ENCODE measurements around the gene FAM20C. TPM values are rescaled to one million over a fixed set of nuclear protein-coding genes. Genes with fewer than 3 reads are reported as not detected.

The FAM20C gene
- total RNA-seq, 4 donors from 2014 or later: 15.8 to 20.4 (median 18.7) TPM

DNA sequence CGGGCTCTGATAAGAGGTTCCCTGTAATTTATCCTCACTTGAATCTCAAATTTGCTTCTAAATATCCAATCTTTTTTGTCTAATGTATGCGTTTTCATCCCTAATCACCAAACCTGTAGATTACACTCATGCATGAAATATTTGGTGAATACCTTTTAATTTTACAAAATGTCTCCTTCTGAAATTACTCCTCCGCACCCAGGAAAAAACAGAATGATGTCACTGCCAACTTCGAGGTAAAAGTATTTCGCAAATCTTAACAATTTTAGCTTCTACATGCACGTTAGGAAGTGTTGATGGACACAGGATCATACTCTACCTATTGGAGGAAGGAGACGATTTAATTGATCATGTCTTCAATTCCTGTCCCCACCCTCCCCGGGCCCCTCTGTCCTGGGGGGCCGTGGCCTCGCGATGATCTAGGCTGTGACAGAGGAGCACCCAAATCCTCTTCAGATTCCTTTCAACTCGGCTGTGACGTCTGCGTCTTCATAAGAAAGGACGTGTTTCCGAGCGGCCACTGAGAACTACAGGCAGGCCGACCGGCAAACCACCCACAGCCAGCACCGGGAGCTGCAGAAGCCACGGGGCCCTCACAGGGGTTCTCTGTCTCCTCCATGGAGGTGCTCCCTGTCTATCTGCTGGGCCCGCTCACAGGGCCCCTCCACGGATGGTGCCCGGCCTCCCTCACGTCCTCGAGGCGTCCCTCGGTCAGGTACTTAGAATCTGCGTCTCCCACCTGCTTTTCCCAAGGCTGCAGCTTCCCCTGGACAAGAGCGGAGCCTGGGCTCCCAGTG, 8.7 kb upstream of the FAM20C start:
- 77% methylated on average over 27 of the region's 30 CpGs for WGBS
- no peaks in the 10 kb centered on the region for H3K36me3 ChIP-seq
- H3K9me3 ChIP-seq: no peaks in the 10 kb centered on the region
- H3K4me3 ChIP-seq: no peak overlapping the region
- H3K4me1 ChIP-seq: no peaks in the 10 kb centered on the region
- H3K27me3 ChIP-seq: peaks cover under 1% of the 10 kb centered on the region
- no peak overlapping the region for H3K27ac ChIP-seq
- DNase-seq (ENCODE audit: low spot score in 2 of 2): no peak
- TF ChIP-seq, protein P1, sequence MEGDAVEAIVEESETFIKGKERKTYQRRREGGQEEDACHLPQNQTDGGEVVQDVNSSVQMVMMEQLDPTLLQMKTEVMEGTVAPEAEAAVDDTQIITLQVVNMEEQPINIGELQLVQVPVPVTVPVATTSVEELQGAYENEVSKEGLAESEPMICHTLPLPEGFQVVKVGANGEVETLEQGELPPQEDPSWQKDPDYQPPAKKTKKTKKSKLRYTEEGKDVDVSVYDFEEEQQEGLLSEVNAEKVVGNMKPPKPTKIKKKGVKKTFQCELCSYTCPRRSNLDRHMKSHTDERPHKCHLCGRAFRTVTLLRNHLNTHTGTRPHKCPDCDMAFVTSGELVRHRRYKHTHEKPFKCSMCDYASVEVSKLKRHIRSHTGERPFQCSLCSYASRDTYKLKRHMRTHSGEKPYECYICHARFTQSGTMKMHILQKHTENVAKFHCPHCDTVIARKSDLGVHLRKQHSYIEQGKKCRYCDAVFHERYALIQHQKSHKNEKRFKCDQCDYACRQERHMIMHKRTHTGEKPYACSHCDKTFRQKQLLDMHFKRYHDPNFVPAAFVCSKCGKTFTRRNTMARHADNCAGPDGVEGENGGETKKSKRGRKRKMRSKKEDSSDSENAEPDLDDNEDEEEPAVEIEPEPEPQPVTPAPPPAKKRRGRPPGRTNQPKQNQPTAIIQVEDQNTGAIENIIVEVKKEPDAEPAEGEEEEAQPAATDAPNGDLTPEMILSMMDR (IDR thresholded peaks at IDR 0.05): no peak
- TF ChIP-seq POLR2A (IDR thresholded peaks at IDR 0.05) (no peak), POLR2AphosphoS5 (IDR thresholded peaks at IDR 0.05) (no peak), EP300 (IDR thresholded peaks at IDR 0.05) (no peak)

DNA sequence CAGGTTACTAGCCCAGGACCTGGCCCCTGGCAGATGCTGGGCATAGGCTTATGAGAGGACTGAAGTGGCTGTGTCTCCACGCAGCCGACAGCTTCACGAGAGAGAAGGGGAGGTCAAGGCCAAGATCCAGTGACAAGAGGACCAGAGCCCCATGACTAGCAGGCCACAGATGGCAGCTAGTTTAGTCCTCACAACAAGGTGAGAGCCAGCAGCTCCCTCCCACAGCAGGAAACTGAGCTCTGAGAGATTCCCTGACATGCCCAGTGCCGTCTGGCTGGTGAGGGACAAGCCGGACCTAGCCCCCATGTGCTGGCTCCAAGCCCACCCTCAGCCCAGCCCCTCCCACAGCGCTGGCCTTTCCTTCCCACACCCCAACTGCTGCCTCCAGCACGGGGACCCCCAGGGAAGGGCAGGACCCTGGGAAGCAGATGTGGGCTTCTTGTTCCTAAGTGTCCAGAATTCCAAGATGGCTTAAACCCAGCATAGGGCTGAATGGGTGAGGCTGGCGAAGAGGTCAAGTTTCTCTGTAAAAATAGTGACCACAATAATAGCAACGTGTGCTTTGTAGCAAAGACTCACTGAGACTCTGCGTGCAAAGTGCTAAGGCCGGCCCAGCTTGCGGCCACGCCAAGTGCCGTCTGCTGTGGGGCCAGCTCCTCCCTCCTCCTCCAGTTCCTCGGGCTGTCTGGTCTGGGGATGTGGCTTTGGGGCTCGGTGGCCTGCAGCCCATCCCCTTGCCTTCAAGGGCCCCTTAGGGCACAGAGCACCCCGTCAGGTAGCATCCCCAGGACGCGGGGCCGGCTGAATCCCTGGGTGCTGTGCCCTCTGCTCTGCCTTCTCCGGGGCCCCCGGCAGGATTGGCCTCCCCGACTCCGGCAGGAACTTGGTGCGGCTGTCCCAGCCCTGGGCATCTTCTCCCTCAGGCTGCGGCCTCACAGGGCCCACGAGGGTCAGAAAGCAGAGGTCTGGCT, 7.8 kb upstream of the FAM20C start:
- Histone ChIP-seq H3K27me3 (no peaks in the 10 kb centered on the region), H3K36me3 (no peaks in the 10 kb centered on the region), H3K9me3 (no peaks in the 10 kb centered on the region), H3K4me3 (no peak overlapping the region), H3K27ac (no peak overlapping the region), H3K4me1 (no peaks in the 10 kb centered on the region)
- TF ChIP-seq POLR2AphosphoS5 (IDR thresholded peaks at IDR 0.05) (no peak), EP300 (IDR thresholded peaks at IDR 0.05) (no peak), POLR2A (IDR thresholded peaks at IDR 0.05) (no peak)
- TF ChIP-seq, protein P1 (IDR thresholded peaks at IDR 0.05): no peak
- whole genome bisulfite sequencing: 57% methylated on average over 10 of the region's 27 CpGs
- DNase-seq (ENCODE audit: low spot score in 2 of 2): no peak

DNA sequence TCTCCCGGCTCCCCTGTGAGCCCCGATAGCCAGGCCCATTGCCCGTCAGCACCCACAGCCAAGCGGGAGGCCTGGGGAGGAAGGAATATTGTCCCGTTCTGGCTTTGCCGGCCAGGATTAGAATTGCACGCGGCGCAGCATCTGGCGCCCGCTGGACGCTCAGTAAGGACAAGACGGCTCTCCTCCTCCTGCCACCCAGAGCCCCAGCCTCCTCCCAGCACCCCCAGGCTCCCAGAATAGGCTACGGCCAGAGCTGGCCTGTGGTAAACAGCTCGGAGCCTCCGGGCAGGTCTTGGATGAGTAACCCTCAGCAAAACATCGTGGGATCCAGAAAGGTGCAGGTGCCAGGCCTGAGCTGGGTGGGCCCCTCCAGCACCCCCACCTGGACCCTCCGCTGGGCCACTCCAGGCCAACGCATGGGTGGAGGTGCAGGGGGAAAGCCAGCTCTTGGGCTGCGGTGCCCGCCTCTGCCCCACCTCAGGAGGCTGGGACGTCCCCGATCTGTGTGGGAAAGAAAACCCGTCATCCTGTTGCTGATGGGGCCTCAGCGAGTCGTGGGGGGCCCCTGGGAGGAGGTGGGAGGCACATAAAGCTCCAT, 5.8 kb upstream of the FAM20C start:
- WGBS: 85% methylated on average over 21 of the region's 26 CpGs
- Histone ChIP-seq H3K4me3 (no peak overlapping the region), H3K27me3 (no peaks in the 10 kb centered on the region), H3K4me1 (peaks cover 6% of the 10 kb centered on the region), H3K36me3 (no peaks in the 10 kb centered on the region), H3K27ac (no peak overlapping the region), H3K9me3 (no peaks in the 10 kb centered on the region)
- TF ChIP-seq POLR2A (IDR thresholded peaks at IDR 0.05) (no peak), EP300 (IDR thresholded peaks at IDR 0.05) (no peak), POLR2AphosphoS5 (IDR thresholded peaks at IDR 0.05) (no peak)
- TF ChIP-seq, protein P1 (IDR thresholded peaks at IDR 0.05): no peak
- DNase-seq (ENCODE audit: low spot score in 2 of 2): no peak

DNA sequence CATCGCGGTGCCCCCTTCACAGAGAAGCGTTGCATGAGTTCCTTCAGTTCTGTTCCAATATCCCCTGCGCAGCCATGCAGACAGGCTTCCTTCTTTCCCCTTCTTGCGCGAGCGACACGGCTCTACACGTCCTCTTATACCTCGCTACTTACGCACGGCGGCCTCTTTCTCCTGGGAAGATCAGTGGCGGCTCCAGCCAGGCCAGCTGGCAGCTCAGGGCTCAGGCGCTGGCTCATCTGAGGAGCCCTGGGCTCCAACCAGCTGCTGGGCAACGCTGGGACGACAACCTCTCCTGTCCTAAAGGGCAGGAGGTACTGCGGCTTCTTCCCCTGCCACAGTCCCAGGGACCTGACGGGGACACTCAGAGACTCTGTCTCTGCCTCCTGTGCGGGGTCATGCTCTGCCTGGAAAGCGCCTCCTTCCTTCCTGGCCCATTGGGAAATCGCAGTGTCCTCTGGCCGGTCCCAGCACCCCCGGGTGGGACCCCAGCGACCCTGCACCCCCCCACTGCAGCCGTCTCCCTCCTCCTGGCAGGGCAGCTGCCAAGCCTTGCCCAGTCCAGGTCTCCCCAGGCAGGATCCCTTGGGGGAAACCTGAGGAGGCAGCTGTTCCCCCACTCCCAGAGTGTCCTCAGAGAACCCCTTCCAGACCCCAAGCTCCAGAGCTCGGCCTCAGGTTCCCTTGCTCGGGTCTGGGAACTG, 5.0 kb upstream of the FAM20C start:
- whole genome bisulfite sequencing: 90% methylated on average over 20 of the region's 28 CpGs
- Histone ChIP-seq H3K27ac (no peak overlapping the region), H3K9me3 (no peaks in the 10 kb centered on the region)

More for the DNA sequence above, 5.0 kb upstream of the FAM20C start:
- Histone ChIP-seq H3K4me1 (peaks cover 11% of the 10 kb centered on the region), H3K36me3 (no peaks in the 10 kb centered on the region), H3K27me3 (no peaks in the 10 kb centered on the region), H3K4me3 (no peak overlapping the region)
- TF ChIP-seq, protein P1 (IDR thresholded peaks at IDR 0.05): no peak
- TF ChIP-seq EP300 (IDR thresholded peaks at IDR 0.05) (no peak), POLR2AphosphoS5 (IDR thresholded peaks at IDR 0.05) (no peak), POLR2A (IDR thresholded peaks at IDR 0.05) (no peak)
- DNase-seq (ENCODE audit: low spot score in 2 of 2): no peak

All from suprapubic skin (tissue), 4 donors.